K562 (cell line): ENCODE results near the gene UCP3. TPM values are rescaled to one million over a fixed set of nuclear protein-coding genes. Genes with fewer than 3 reads are reported as not detected.

Experiments used
- ARNT ChIP-seq, 2 experiments: fragments of 450-650 bp; IDR thresholded peaks; 2 replicates each; pipeline ENCODE4 v1.6.1; 2016; ENCODE audit warnings: mild to moderate bottlenecking in 1 of 2
- C11orf30 ChIP-seq: fragments of 450-650 bp; IDR thresholded peaks from 2 replicates; pipeline ENCODE4 v1.6.1; 2016; ENCODE audit warnings: low read depth, mild to moderate bottlenecking
- CCAR2 ChIP-seq: fragments of 200-400 bp; formaldehyde crosslinking; IDR thresholded peaks from 2 replicates; pipeline ENCODE4 v1.6.1; 2017; ENCODE audit warnings: mild to moderate bottlenecking, low read depth, low read length
- DMBX1 ChIP-seq: fragments of 250-450 bp; sonication (Bioruptor Pico); IDR thresholded peaks from 2 replicates; pipeline ENCODE4 v1.8.0; 2022; ENCODE audit warnings: inconsistent platforms, mild to moderate bottlenecking, moderate library complexity, borderline replicate concordance
- GTF2F1 ChIP-seq: IDR thresholded peaks from 2 replicates; pipeline ENCODE4 v1.6.1; 2011; ENCODE audit warnings: low read depth, low read length, improper control_type of control experiment
- NCOA6 ChIP-seq: fragments of 450-650 bp; IDR thresholded peaks from 2 replicates; pipeline ENCODE4 v1.6.1; 2017; ENCODE audit warnings: mild to moderate bottlenecking
- PHF21A ChIP-seq: fragments of 450-650 bp; IDR thresholded peaks from 2 replicates; pipeline ENCODE4 v1.6.1; 2017; ENCODE audit warnings: low read depth, borderline replicate concordance
- PPARD ChIP-seq: fragments of 250-450 bp; sonication (Bioruptor Pico); IDR thresholded peaks from 2 replicates; pipeline ENCODE4 v1.8.0; 2022; ENCODE audit warnings: inconsistent platforms, mild to moderate bottlenecking, moderate library complexity
- TAL1 ChIP-seq: fragments of 450-650 bp; IDR thresholded peaks from 2 replicates; pipeline ENCODE4 v1.6.1; 2016; ENCODE audit warnings: mild to moderate bottlenecking
- TRIM28 ChIP-seq: fragments of 450-650 bp; IDR thresholded peaks from 2 replicates; pipeline ENCODE4 v1.6.1; 2017
- ZFP1 ChIP-seq: fragments of 450-650 bp; formaldehyde crosslinking; IDR thresholded peaks from 2 replicates; pipeline ENCODE4 v1.4.0; 2020; ENCODE audit warnings: mild to moderate bottlenecking, mixed read lengths
- ZNF384 ChIP-seq: IDR thresholded peaks from 2 replicates; pipeline ENCODE4 v1.6.1; 2012; ENCODE audit warnings: low read depth, low read length, improper control_type of control experiment
- ZSCAN32 ChIP-seq: fragments of 450-650 bp; formaldehyde crosslinking; IDR thresholded peaks from 2 replicates; pipeline ENCODE4 v1.4.0; 2020; ENCODE audit warnings: mild to moderate bottlenecking, moderate library complexity
- polyA plus RNA-seq, 8 experiments: library from polyadenylated mRNA; depleted of rRNA in 4 of 8; stranded (reverse) in 5 of 8; unstranded in 3 of 8; fragments of >200 nt; fragmentation: Nextera tagmentation in 2 of 8; fragmentation: Illumina TruSeq in 1 of 8; extraction: Ambion mirVana in 2 of 8; extraction: Trizol in 1 of 8; gene quantifications; 2 replicates each; pipeline versions ENCODE4 v1.2.1 to v1.2.3, GENCODE V29; 2011 to 2014; ENCODE audit warnings: inconsistent platforms in 1 of 8, missing spikeins in 1 of 8
- total RNA-seq, 7 experiments: library from RNA; depleted of rRNA in 6 of 7; stranded (reverse); fragments of >200 nt in 6 of 7; fragmentation: Illumina TruSeq in 2 of 7; extraction: Trizol in 2 of 7; gene quantifications; 2 replicates each; pipeline versions ENCODE4 v1.2.1 to v1.2.3, GENCODE V29; 2011 to 2021; ENCODE audit warnings: low replicate concordance in 1 of 7
- TF ChIP-seq, protein P1 (sequence below): IDR thresholded peaks from 3 replicates; pipeline ENCODE4 v1.6.1; 2011; ENCODE audit warnings: borderline replicate concordance, mild to moderate bottlenecking; ENCODE audit not compliant: insufficient read length, insufficient read depth
- TF ChIP-seq, protein P2 (sequence below), 2 experiments: fragments of 450-650 bp in 1 of 2; IDR thresholded peaks; 2 replicates each; pipeline ENCODE4 v1.6.1; 2011 to 2017; ENCODE audit warnings: low read depth in 2 of 2, antibody characterized with exemption in 1 of 2, borderline replicate concordance in 1 of 2, low read length in 1 of 2, mild to moderate bottlenecking in 1 of 2, mixed read lengths in 1 of 2; ENCODE audit not compliant: control insufficient read depth in 1 of 2
- TF ChIP-seq, protein P3 (sequence below): sonication (generic); formaldehyde crosslinking; IDR thresholded peaks from 2 replicates; pipeline ENCODE4 v1.8.1; 2023; ENCODE audit warnings: mild to moderate bottlenecking, missing genetic modification reagents
- TF ChIP-seq, protein P4 (sequence below): IDR thresholded peaks from 2 replicates; pipeline ENCODE4 v1.6.1; 2014; ENCODE audit warnings: antibody characterized with exemption
- TF ChIP-seq, protein P5 (sequence below): fragments of 450-650 bp; formaldehyde crosslinking; IDR thresholded peaks from 2 replicates; pipeline ENCODE4 v1.4.0; 2022; ENCODE audit warnings: mild to moderate bottlenecking, moderate library complexity
- TF ChIP-seq, protein P6 (sequence below): sonication (generic); formaldehyde crosslinking; IDR thresholded peaks from 2 replicates; pipeline ENCODE4 v1.4.0; 2020; ENCODE audit warnings: mild to moderate bottlenecking, missing genetic modification reagents

The UCP3 gene
- total and polyA plus RNA-seq, 9 of the 15 experiments (the other 6 are each of a cell fraction or from before 2014, with no cell fraction given) = 0.05 to 0.65 (median 0.25) TPM; not detected in 2

DNA sequence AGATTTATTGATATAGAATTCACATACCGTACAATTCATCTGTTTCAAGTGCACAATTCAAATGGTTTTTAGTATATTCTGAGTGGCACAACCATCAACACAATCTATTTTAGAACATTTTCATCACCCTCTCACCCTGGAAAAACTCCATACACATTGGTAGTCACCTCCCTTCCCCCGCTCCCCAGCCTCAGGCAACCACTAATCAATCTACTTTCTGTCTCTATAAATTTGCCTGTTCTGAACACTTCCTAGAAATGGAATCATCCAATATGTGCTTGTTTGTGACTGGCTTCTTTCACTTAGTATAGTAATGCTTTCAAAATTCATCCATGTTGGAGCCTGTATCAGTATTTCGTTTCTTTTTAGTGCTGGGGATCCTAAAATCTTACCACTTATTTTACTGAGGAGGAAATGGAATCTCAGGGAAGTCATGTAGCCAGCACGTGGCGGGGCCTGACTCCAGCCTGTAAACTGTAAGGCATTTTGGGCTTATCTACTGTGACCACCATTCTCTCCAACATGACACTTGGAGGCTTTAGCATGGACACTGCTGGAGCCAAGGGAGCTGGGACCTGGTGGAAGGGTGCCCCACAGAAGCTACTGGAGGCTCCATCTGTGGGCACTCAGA lies 905 bp upstream of the UCP3 start (continued):
- TF ChIP-seq C11orf30 (no peak), PHF21A (no peak), ZNF384 (no peak), CCAR2 (no peak), ARNT (IDR thresholded peaks at IDR 0.05) (peak in 1 of 2 experiments; percentile 24; a peak in 1 of 4 replicates), PPARD (no peak), TRIM28 (no peak), ZFP1 (CRISPR knock-in tag) (no peak), DMBX1 (CRISPR knock-in tag) (peak; percentile 72), TAL1 (no peak), GTF2F1 (no peak), ZSCAN32 (CRISPR knock-in tag) (no peak), NCOA6 (no peak)
- TF ChIP-seq, protein P1, sequence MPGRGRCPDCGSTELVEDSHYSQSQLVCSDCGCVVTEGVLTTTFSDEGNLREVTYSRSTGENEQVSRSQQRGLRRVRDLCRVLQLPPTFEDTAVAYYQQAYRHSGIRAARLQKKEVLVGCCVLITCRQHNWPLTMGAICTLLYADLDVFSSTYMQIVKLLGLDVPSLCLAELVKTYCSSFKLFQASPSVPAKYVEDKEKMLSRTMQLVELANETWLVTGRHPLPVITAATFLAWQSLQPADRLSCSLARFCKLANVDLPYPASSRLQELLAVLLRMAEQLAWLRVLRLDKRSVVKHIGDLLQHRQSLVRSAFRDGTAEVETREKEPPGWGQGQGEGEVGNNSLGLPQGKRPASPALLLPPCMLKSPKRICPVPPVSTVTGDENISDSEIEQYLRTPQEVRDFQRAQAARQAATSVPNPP = no peak
- TF ChIP-seq, protein P2, sequence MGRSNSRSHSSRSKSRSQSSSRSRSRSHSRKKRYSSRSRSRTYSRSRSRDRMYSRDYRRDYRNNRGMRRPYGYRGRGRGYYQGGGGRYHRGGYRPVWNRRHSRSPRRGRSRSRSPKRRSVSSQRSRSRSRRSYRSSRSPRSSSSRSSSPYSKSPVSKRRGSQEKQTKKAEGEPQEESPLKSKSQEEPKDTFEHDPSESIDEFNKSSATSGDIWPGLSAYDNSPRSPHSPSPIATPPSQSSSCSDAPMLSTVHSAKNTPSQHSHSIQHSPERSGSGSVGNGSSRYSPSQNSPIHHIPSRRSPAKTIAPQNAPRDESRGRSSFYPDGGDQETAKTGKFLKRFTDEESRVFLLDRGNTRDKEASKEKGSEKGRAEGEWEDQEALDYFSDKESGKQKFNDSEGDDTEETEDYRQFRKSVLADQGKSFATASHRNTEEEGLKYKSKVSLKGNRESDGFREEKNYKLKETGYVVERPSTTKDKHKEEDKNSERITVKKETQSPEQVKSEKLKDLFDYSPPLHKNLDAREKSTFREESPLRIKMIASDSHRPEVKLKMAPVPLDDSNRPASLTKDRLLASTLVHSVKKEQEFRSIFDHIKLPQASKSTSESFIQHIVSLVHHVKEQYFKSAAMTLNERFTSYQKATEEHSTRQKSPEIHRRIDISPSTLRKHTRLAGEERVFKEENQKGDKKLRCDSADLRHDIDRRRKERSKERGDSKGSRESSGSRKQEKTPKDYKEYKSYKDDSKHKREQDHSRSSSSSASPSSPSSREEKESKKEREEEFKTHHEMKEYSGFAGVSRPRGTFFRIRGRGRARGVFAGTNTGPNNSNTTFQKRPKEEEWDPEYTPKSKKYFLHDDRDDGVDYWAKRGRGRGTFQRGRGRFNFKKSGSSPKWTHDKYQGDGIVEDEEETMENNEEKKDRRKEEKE (IDR thresholded peaks at IDR 0.05; ENCODE audit: borderline replicate concordance in 1 of 2, control insufficient read depth in 1 of 2, low read depth in 2 of 2, low read length in 1 of 2) = no peak
- TF ChIP-seq, protein P3, sequence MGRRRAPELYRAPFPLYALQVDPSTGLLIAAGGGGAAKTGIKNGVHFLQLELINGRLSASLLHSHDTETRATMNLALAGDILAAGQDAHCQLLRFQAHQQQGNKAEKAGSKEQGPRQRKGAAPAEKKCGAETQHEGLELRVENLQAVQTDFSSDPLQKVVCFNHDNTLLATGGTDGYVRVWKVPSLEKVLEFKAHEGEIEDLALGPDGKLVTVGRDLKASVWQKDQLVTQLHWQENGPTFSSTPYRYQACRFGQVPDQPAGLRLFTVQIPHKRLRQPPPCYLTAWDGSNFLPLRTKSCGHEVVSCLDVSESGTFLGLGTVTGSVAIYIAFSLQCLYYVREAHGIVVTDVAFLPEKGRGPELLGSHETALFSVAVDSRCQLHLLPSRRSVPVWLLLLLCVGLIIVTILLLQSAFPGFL = no peak
- TF ChIP-seq, protein P4, sequence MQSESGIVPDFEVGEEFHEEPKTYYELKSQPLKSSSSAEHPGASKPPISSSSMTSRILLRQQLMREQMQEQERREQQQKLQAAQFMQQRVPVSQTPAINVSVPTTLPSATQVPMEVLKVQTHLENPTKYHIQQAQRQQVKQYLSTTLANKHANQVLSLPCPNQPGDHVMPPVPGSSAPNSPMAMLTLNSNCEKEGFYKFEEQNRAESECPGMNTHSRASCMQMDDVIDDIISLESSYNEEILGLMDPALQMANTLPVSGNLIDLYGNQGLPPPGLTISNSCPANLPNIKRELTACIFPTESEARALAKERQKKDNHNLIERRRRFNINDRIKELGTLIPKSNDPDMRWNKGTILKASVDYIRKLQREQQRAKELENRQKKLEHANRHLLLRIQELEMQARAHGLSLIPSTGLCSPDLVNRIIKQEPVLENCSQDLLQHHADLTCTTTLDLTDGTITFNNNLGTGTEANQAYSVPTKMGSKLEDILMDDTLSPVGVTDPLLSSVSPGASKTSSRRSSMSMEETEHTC = no peak
- TF ChIP-seq, protein P5, sequence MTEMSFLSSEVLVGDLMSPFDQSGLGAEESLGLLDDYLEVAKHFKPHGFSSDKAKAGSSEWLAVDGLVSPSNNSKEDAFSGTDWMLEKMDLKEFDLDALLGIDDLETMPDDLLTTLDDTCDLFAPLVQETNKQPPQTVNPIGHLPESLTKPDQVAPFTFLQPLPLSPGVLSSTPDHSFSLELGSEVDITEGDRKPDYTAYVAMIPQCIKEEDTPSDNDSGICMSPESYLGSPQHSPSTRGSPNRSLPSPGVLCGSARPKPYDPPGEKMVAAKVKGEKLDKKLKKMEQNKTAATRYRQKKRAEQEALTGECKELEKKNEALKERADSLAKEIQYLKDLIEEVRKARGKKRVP (CRISPR knock-in tag) = no peak
- TF ChIP-seq, protein P6, sequence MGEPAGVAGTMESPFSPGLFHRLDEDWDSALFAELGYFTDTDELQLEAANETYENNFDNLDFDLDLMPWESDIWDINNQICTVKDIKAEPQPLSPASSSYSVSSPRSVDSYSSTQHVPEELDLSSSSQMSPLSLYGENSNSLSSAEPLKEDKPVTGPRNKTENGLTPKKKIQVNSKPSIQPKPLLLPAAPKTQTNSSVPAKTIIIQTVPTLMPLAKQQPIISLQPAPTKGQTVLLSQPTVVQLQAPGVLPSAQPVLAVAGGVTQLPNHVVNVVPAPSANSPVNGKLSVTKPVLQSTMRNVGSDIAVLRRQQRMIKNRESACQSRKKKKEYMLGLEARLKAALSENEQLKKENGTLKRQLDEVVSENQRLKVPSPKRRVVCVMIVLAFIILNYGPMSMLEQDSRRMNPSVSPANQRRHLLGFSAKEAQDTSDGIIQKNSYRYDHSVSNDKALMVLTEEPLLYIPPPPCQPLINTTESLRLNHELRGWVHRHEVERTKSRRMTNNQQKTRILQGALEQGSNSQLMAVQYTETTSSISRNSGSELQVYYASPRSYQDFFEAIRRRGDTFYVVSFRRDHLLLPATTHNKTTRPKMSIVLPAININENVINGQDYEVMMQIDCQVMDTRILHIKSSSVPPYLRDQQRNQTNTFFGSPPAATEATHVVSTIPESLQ = no peak
